Measurements from ENCODE around the gene HSPA12A.

HSPA12A gene

DNA sequence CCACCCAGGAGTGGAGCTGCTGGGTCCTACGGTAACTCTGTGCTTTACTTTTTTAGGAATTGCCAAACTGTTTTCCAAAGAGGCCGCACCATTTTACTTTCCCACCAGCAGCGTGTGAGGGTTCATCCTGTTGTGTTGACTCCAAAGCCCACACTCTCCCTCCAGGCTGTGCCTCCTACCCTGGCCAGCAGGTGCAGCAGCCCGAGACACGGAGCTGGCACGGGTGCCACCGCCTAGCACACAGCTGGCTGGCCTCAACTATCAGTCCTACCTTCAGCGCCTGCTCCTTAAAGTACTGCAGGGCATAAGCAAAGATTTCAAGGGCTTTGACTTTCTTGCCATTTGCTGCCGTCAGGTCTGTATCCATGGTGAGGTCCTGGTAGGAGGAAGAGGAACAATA is 44.0 kb downstream of the HSPA12A start:
- Mint-ChIP-seq H3K27ac (no peak overlapping the region), H3K27me3 (peaks cover 29% of the 10 kb centered on the region), H3K4me1 (no peaks in the 10 kb centered on the region), H3K36me3 (no peaks in the 10 kb centered on the region), H3K4me3 (no peak overlapping the region), H3K9me3 (no peaks in the 10 kb centered on the region)

DNA sequence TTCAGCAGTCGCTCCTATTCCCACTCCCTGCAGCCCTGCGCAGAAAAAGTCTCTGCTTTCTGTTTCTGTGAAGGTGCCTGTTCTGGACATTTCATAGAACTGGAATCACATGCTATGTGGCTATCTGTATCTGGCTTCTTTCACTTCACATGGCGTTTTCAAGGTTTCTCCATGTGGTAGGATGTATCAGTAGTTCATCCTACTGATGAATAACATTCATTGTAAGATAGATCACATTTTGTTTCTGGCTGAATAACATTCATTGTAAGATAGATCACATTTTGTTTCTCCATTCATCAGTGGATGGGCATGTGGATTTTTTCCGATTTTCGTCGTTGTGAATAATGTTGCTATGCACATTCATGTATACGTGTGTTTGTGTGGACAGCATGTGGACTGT is 44.5 kb downstream of the HSPA12A start:
- Mint-ChIP-seq H3K4me3 (no peak overlapping the region), H3K4me1 (no peaks in the 10 kb centered on the region), H3K36me3 (no peaks in the 10 kb centered on the region), H3K27ac (no peak overlapping the region), H3K27me3 (peaks cover 26% of the 10 kb centered on the region), H3K9me3 (no peaks in the 10 kb centered on the region)

DNA sequence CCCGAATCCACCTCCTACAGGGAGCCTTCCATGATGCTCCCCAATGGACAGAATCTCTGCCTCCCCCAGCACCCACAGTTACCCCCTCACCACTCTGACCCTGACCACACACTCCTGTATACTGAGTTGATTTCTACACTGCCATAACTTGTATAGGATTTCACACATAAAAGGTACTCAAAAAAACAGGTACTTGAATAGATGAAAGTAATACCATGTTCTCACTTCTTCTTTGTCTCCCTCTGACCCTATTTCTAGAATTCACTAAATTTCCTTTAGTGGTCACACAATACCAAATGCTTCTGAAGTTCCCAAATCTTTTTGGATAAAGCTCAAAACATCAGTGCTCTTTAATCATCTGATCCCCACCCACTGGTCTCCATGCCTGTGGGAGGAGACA is 45.4 kb downstream of the HSPA12A start:
- Mint-ChIP-seq H3K4me1 (no peaks in the 10 kb centered on the region), H3K27me3 (peaks cover 23% of the 10 kb centered on the region), H3K4me3 (no peak overlapping the region), H3K9me3 (no peaks in the 10 kb centered on the region), H3K36me3 (no peaks in the 10 kb centered on the region), H3K27ac (no peak overlapping the region)

DNA sequence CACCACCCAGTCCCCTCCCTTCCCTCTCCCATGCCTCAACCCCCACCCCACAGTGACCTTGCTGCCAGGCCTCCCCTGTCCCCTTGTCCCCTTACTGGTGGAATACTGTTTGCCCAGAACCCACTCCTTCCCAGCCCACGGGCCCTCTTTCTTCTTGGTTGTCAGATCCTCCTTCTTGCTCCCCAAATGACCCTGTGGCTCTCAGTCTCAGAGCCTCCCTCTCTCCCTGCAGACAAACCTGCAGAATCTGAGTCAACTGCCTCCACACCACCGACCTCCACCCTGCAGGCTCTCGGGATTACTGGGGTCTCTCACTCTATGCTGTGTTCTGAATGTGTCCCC is 47.5 kb downstream of the HSPA12A start:
- Mint-ChIP-seq H3K4me3 (no peak overlapping the region), H3K27ac (no peak overlapping the region)

DNA sequence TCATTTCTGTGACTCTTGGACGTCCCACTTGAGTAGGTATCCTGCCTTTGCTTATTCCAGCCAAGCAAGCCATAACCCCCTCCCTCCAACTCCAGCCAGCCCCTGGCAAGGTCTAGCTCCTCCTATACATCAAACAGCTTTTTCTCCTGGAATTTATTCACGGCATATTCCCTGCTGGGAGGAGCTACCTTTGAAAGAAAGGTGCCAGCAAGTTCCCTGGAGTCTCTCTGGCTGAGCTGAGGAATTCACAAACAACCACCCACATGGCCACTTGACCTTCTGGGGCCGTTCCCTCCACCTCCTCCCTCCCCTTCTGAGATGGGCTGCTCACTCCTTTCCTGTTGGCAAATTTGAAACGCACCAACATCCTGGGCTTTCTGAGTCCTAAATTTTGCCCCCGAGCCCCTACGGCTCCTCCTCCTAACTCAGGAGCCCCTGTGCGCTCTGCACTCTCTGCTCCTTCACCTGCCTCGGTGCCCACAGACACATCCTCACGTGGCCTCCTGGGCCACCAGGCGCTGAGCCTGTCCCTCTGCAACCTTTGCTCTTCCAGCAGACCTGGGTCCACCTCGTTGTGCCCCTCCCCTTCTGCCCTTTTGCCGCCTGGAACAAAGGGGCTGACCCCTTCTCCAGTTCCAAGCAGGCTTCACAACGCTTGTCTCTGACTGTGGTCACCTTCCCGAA is 48.0 kb downstream of the HSPA12A start:
- Mint-ChIP-seq H3K4me1 (no peaks in the 10 kb centered on the region), H3K36me3 (no peaks in the 10 kb centered on the region), H3K9me3 (no peaks in the 10 kb centered on the region), H3K27ac (no peak overlapping the region), H3K4me3 (no peak overlapping the region), H3K27me3 (peaks cover 25% of the 10 kb centered on the region)

More for the DNA sequence above, 47.5 kb downstream of the HSPA12A start:
- H3K4me1 Mint-ChIP-seq: no peaks in the 10 kb centered on the region
- no peaks in the 10 kb centered on the region for H3K9me3 Mint-ChIP-seq
- H3K36me3 Mint-ChIP-seq: no peaks in the 10 kb centered on the region
- H3K27me3 Mint-ChIP-seq: peaks cover 24% of the 10 kb centered on the region

DNA sequence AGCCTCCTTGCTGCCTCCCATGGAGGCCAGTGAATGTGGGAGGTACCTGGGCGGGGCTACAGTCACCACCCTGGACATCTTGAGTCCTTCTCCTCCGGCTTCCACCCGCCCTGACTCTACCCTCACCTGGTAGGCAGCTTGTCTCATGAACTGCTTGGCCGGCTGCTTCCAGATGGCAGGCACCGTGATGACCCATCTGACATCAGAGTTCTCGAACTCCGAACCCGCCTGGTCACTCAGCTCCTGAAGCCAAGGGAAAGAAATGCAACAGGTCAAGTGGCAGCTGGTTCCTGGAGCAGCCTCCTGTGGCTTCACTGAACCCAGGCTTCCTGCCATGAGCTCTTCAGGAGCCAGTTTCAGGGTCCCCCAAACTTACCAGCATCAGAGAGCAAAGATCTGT is 50.1 kb downstream of the HSPA12A start:
- H3K4me3 Mint-ChIP-seq: no peak overlapping the region
- H3K4me1 Mint-ChIP-seq: no peaks in the 10 kb centered on the region
- no peak overlapping the region for H3K27ac Mint-ChIP-seq
- H3K36me3 Mint-ChIP-seq: no peaks in the 10 kb centered on the region
- no peaks in the 10 kb centered on the region for H3K9me3 Mint-ChIP-seq
- peaks cover 35% of the 10 kb centered on the region for H3K27me3 Mint-ChIP-seq

DNA sequence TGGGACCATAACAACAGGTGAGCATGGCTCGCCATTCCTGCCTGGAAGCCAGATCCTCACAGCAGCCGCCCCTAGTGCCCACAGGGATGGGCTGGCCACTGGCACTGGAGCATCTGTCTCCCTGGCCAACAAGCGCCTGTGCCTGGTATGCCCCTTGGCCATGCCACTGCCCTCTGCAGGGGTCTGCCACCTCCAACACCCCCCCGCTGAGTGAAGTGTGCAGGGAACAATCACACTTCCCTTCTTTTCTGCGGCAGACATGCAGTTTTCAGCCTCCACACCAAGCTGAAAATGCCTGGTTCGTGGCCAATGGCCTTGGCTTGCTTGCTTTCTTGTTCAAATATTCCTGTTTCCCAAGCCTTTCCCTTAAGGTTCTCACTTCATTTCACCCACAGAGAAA is 50.7 kb downstream of the HSPA12A start:
- Mint-ChIP-seq H3K36me3 (no peaks in the 10 kb centered on the region), H3K9me3 (no peaks in the 10 kb centered on the region), H3K4me1 (no peaks in the 10 kb centered on the region), H3K4me3 (no peak overlapping the region), H3K27ac (no peak overlapping the region), H3K27me3 (peaks cover 30% of the 10 kb centered on the region)

DNA sequence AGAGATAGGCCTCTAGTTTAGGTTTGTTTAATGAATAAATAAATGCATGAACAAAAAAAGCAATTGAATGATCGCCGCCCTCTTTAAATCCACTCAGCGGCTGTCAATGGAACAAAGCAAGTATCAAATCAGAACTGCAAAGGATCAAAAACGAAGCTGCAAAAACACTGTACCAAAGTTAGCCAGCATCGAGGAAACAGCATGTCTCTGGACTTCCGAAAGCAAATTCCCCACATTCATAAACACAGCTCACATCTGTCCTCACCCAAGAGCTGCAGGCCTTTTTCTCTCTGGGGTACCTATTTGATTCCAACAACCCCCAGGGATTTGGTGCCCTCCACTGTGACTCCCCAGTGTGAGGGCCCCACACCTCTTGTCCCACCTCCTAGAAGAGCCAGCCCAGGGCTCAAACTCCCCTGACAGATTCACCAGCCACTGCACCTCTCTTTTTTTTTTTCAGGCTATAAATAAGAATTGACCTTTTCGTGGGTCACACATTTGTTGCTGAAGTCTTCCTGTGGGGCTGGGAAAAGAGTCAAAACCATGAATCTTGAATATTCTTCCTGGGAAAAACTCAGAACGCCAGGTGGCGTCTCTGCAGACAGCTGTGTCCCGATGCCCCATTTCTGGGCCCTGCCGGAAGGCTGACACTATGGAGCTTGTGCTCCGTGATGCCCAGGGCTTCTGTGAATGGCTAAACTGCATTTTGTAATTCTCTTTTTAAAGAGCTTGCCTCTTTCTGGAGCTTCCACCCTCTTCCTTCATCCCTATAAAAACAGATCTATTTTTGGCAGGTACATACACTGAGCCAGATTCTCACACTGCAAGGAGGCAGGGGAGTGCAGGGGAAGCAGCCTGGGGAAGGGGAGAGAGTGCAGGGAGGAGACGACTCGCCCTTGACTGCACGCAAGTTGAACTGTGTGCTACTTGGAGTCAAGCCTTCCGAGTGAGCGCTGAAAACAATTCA is 51.7 kb downstream of the HSPA12A start:
- no peaks in the 10 kb centered on the region for H3K4me1 Mint-ChIP-seq
- peaks cover 28% of the 10 kb centered on the region for H3K27me3 Mint-ChIP-seq
- no peak overlapping the region for H3K4me3 Mint-ChIP-seq
- no peak overlapping the region for H3K27ac Mint-ChIP-seq
- H3K36me3 Mint-ChIP-seq: no peaks in the 10 kb centered on the region
- no peaks in the 10 kb centered on the region for H3K9me3 Mint-ChIP-seq

DNA sequence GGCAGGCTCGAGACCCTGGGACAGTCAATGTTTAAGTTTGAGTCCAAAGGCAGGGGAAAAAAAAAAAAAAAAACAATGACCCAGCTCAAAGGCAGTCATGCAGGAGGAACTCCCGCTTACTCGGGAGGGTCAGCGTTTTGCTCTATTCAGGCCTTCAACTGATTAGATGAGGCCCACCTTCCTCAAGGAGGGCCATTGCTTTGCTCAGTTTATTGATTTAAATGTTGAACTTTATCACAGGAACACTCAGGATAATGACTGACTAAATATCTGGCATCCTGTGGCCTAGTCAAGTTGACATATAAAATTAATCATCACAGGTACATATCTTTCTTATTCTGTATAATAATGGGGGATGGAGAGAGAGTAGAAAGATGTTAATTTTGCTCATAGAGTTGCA is 52.6 kb downstream of the HSPA12A start:
- H3K4me3 Mint-ChIP-seq: no peak overlapping the region
- no peak overlapping the region for H3K27ac Mint-ChIP-seq
- H3K36me3 Mint-ChIP-seq: no peaks in the 10 kb centered on the region
- no peaks in the 10 kb centered on the region for H3K9me3 Mint-ChIP-seq
- peaks cover 24% of the 10 kb centered on the region for H3K27me3 Mint-ChIP-seq
- no peaks in the 10 kb centered on the region for H3K4me1 Mint-ChIP-seq

DNA sequence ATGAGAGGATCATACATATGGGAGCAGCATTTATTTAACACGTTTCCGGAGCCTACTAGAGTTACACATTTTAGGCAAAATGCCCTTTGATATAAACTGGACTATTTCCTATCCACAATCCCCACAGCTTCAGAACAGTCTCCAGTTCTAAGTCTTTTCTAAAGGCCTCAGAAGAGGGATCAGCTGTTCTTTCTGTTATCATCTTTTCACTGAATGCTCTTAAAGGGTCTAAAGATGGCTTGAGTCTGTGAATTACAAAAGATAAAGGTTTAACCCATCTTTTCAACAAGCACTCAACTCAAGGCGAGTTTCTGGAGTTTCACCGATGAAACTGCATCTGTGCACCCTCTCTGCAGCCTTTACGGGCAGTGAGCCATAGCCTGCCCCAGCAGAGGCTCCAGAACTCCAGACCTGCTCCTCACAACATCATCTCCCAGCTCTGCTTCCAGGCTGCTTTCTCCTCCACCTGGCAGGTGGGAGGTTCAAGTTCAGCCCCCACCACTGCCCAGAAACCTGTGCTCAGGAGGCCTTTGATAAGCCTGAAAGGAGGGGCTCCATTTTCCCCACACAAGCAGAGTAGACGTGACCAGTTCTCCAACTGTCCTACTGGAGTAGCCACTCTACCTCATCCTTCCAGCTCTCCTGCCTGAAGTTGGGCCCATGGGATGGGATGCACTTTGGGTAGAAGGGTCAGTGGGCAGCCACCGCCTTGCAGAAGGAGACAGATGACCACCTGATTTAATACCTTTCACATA is 53.4 kb downstream of the HSPA12A start:
- no peaks in the 10 kb centered on the region for H3K4me1 Mint-ChIP-seq
- H3K27ac Mint-ChIP-seq: no peak overlapping the region
- H3K4me3 Mint-ChIP-seq: no peak overlapping the region
- no peaks in the 10 kb centered on the region for H3K9me3 Mint-ChIP-seq
- H3K36me3 Mint-ChIP-seq: no peaks in the 10 kb centered on the region
- peaks cover 21% of the 10 kb centered on the region for H3K27me3 Mint-ChIP-seq

DNA sequence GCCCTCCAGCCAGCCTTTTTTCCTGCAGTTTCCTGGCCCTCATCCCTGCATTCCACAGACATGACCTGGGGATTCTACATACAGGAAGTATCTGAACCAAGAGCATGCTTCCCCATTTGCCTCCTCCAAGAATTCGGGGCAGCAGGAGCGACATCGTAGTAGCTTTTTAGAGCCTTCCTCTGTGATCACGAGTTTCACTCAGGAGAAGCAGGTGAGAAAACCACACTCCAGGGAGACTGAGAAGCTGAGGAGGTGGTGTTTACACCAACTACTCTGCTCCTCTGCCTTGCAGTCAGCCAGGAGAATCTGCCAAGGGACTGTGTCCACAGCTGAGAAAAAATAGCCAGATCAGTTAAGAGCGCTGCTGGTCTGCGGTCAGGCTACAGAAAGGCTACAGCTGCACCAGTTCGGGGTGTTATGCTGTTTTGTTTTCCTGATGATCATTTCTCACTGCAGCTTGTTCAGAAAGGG is 54.1 kb downstream of the HSPA12A start:
- H3K4me1 Mint-ChIP-seq: no peaks in the 10 kb centered on the region
- H3K36me3 Mint-ChIP-seq: no peaks in the 10 kb centered on the region
- no peak overlapping the region for H3K27ac Mint-ChIP-seq
- peaks cover 21% of the 10 kb centered on the region for H3K27me3 Mint-ChIP-seq
- no peak overlapping the region for H3K4me3 Mint-ChIP-seq
- no peaks in the 10 kb centered on the region for H3K9me3 Mint-ChIP-seq

DNA sequence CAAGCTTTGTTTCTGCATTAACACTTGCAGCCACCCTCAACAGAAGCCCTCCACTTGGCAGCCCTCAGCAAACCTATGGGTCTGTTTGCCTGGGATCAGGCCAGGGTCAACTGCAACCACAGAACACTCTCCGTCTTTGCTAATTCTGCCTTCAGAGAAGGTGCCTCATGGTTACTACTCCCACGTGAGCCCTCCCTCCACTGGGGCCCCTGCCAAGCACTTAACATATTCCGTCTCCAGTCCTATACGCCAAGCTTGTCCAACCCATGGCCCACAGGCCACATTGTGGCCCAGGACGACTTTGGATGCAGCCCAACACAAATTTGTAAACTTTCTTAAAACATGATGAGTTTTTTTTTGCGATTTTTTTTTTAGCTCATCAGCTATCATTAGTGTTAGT is 54.7 kb downstream of the HSPA12A start:
- Mint-ChIP-seq H3K4me1 (no peaks in the 10 kb centered on the region), H3K27me3 (peaks cover 21% of the 10 kb centered on the region), H3K36me3 (no peaks in the 10 kb centered on the region), H3K9me3 (no peaks in the 10 kb centered on the region), H3K27ac (no peak overlapping the region), H3K4me3 (no peak overlapping the region)

DNA sequence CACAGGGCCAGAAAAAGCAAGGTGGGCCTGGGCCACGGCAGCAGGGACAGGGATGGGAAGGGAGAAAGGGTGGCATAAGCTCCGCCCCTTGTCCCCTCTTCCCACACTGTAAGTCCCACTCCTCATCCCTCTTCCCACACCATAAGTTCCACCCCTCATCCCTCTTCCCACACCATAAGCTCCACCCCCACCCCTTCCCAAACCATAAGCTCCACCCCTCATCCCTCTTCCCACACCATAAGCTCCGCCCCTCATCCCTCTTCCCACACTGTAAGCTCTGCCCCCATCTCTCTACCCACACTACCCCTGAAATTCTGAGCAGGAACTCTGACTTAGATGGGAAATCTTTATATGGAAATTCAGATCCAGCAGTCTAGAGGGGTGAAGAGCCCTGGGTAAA is 55.7 kb downstream of the HSPA12A start:
- H3K4me3 Mint-ChIP-seq: no peak overlapping the region
- H3K4me1 Mint-ChIP-seq: no peaks in the 10 kb centered on the region
- H3K27ac Mint-ChIP-seq: no peak overlapping the region
- no peaks in the 10 kb centered on the region for H3K9me3 Mint-ChIP-seq
- peaks cover 21% of the 10 kb centered on the region for H3K27me3 Mint-ChIP-seq
- no peaks in the 10 kb centered on the region for H3K36me3 Mint-ChIP-seq

DNA sequence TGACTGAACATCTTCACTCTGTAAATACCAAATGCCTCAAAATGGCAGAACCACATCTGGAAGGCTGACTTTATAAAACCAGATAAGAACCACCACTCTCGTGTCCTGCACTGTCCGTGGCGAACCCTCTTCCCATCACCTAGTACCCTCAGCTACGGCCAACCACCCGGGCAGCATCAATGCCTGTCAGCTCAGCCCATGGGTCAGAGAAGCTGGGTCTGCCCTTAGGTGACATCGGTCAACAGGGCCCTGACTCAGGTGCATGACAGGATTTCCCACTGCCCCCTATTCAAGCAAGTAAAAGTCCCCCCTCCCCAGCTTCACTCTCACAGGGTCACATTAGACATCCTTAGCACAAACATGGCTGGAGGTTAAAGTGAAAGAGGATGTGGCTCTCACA is 56.6 kb downstream of the HSPA12A start:
- Mint-ChIP-seq H3K9me3 (no peaks in the 10 kb centered on the region), H3K4me3 (no peak overlapping the region), H3K4me1 (no peaks in the 10 kb centered on the region), H3K27ac (no peak overlapping the region), H3K27me3 (peaks cover 21% of the 10 kb centered on the region), H3K36me3 (no peaks in the 10 kb centered on the region)

DNA sequence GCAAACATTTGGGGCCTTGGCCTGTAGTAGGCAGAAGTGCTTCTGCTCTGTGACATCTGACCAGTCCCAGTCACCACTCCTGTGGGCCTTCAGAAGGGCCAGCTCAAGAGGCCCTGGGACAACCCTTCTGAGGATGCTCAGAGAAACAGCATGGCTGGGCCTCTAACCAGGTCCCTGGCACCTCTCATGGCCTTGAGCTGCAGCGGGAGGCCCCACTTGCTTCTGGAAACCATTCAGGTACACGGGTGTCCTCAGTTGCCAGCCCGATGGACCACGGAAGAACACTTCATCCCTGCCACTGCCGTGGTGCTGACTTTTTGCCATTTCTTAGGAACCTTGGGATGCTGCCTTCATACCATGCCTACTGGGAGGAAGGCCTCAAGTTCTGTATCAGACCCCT is 57.6 kb downstream of the HSPA12A start:
- peaks cover 18% of the 10 kb centered on the region for H3K27me3 Mint-ChIP-seq
- no peak overlapping the region for H3K27ac Mint-ChIP-seq
- no peaks in the 10 kb centered on the region for H3K4me1 Mint-ChIP-seq
- no peak overlapping the region for H3K4me3 Mint-ChIP-seq
- H3K9me3 Mint-ChIP-seq: no peaks in the 10 kb centered on the region
- H3K36me3 Mint-ChIP-seq: no peaks in the 10 kb centered on the region

DNA sequence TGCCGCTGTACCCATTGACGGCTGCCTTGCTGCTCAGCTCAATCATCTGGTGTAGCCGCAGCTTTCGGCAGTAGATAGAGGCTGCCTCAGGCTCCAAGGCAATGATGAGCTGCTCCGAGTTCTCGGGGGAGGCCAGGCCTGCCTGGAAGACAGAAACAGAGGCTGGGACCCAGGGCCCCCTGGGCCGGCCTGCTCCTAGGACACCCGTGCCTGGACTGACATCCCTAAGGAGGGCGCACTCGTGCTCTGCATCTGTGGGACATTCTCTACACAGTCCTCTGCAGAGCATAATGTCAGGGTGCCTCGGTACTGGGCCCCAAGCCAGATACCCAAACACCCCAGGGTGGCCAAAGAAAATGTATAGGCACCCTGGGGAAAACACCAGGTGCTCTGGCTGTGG is 58.5 kb downstream of the HSPA12A start:
- H3K4me3 Mint-ChIP-seq: no peak overlapping the region
- H3K36me3 Mint-ChIP-seq: no peaks in the 10 kb centered on the region
- H3K9me3 Mint-ChIP-seq: no peaks in the 10 kb centered on the region
- H3K27ac Mint-ChIP-seq: no peak overlapping the region
- no peaks in the 10 kb centered on the region for H3K4me1 Mint-ChIP-seq
- peaks cover 13% of the 10 kb centered on the region for H3K27me3 Mint-ChIP-seq
